Measurements from ENCODE around the gene KCNJ12.

Gene KCNJ12

GRCh38 chr17:21460358-21460757 is 84.2 kb downstream of the KCNJ12 start:
- TF ChIP-seq POLR2AphosphoS5 (IDR thresholded peaks at IDR 0.05; ENCODE audit: low read depth, low read length) (no peak), REST (IDR thresholded peaks at IDR 0.05; ENCODE audit: insufficient read depth in 1 of 2, low read depth in 2 of 2, low read length in 2 of 2) (no peak), SIN3A (IDR thresholded peaks at IDR 0.05; ENCODE audit: borderline replicate concordance, insufficient read depth, low read length) (no peak), FOXP2 (optimal IDR thresholded peaks at IDR 0.05; ENCODE audit: borderline replicate concordance, extremely low read depth, extremely low read length, insufficient read depth) (no peak), TAF1 (IDR thresholded peaks at IDR 0.05; ENCODE audit: borderline replicate concordance, insufficient read depth, low read length) (no peak)

GRCh38 chr17:21462237-21462636 is 86.1 kb downstream of the KCNJ12 start:
- TF ChIP-seq REST (IDR thresholded peaks at IDR 0.05; ENCODE audit: insufficient read depth in 1 of 2, low read depth in 2 of 2, low read length in 2 of 2) (no peak), POLR2AphosphoS5 (IDR thresholded peaks at IDR 0.05; ENCODE audit: low read depth, low read length) (no peak), FOXP2 (optimal IDR thresholded peaks at IDR 0.05; ENCODE audit: borderline replicate concordance, extremely low read depth, extremely low read length, insufficient read depth) (no peak), TAF1 (IDR thresholded peaks at IDR 0.05; ENCODE audit: borderline replicate concordance, insufficient read depth, low read length) (no peak), SIN3A (IDR thresholded peaks at IDR 0.05; ENCODE audit: borderline replicate concordance, insufficient read depth, low read length) (no peak)

GRCh38 chr17:21463204-21463661 is 87.1 kb downstream of the KCNJ12 start:
- TF ChIP-seq REST (IDR thresholded peaks at IDR 0.05; ENCODE audit: insufficient read depth in 1 of 2, low read depth in 2 of 2, low read length in 2 of 2), result no peak
- TF ChIP-seq TAF1 (IDR thresholded peaks at IDR 0.05; ENCODE audit: borderline replicate concordance, insufficient read depth, low read length), result no peak
- TF ChIP-seq POLR2AphosphoS5 (IDR thresholded peaks at IDR 0.05; ENCODE audit: low read depth, low read length), result no peak
- no peak for TF ChIP-seq SIN3A (IDR thresholded peaks at IDR 0.05; ENCODE audit: borderline replicate concordance, insufficient read depth, low read length)
- no peak for TF ChIP-seq FOXP2 (optimal IDR thresholded peaks at IDR 0.05; ENCODE audit: borderline replicate concordance, extremely low read depth, extremely low read length, insufficient read depth)

GRCh38 chr17:21463779-21464407 is 87.7 kb downstream of the KCNJ12 start:
- TF ChIP-seq SIN3A (IDR thresholded peaks at IDR 0.05; ENCODE audit: borderline replicate concordance, insufficient read depth, low read length) (no peak), REST (IDR thresholded peaks at IDR 0.05; ENCODE audit: insufficient read depth in 1 of 2, low read depth in 2 of 2, low read length in 2 of 2) (no peak), FOXP2 (optimal IDR thresholded peaks at IDR 0.05; ENCODE audit: borderline replicate concordance, extremely low read depth, extremely low read length, insufficient read depth) (no peak), TAF1 (IDR thresholded peaks at IDR 0.05; ENCODE audit: borderline replicate concordance, insufficient read depth, low read length) (no peak), POLR2AphosphoS5 (IDR thresholded peaks at IDR 0.05; ENCODE audit: low read depth, low read length) (no peak)

Measured in PFSK-1 (cell line).